Thyroid gland (tissue), 4 donors: ENCODE data around the gene TLE6.

ENCODE experiments used
- POLR2A ChIP-seq, 2 donors: fragments of 450-650 bp; IDR thresholded peaks; one replicate each; pipeline ENCODE4 v1.6.1; 2017; ENCODE audit warnings: antibody characterized with exemption in 2 of 2, mild to moderate bottlenecking in 2 of 2, moderate library complexity in 1 of 2
- TF ChIP-seq, protein P1 (sequence below), 6 experiments: fragments of 200-600 bp in 3 of 6; fragments of 450-650 bp in 3 of 6; sonication (generic) in 3 of 6; IDR thresholded peaks; one replicate each; pipeline ENCODE4 v1.5.1; 2016 to 2019; ENCODE audit warnings: antibody characterized with exemption in 6 of 6, mild to moderate bottlenecking in 2 of 6, inconsistent platforms in 1 of 6, moderate library complexity in 1 of 6

DNA sequence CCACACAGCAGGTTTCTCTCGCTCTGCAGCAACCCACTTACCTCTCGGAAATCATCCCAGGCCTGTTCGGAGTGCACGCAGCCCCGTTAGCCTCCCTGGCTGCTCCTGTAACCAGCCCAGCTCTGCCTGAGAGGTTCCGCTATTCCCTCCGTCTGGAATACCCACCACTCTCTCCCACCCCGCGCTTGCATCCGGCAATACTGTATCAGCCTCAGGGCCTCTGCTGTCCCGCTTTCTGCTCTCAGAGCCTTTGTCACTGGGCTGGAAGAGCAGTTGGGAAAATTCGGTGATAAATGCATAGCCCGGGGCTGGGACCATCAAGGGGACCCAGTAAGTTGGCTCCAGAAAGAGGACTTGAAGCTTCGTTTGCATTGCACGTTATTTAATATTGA, 759 bp upstream of the TLE6 start:
- TF ChIP-seq POLR2A (IDR thresholded peaks at IDR 0.05): no peak
- TF ChIP-seq, protein P1, sequence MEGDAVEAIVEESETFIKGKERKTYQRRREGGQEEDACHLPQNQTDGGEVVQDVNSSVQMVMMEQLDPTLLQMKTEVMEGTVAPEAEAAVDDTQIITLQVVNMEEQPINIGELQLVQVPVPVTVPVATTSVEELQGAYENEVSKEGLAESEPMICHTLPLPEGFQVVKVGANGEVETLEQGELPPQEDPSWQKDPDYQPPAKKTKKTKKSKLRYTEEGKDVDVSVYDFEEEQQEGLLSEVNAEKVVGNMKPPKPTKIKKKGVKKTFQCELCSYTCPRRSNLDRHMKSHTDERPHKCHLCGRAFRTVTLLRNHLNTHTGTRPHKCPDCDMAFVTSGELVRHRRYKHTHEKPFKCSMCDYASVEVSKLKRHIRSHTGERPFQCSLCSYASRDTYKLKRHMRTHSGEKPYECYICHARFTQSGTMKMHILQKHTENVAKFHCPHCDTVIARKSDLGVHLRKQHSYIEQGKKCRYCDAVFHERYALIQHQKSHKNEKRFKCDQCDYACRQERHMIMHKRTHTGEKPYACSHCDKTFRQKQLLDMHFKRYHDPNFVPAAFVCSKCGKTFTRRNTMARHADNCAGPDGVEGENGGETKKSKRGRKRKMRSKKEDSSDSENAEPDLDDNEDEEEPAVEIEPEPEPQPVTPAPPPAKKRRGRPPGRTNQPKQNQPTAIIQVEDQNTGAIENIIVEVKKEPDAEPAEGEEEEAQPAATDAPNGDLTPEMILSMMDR (IDR thresholded peaks at IDR 0.05): no peak
